HCT116 (cell line): ENCODE results near the gene KCNK18. TPM values are rescaled to one million over a fixed set of nuclear protein-coding genes. Genes with fewer than 3 reads are reported as not detected.
A peak's percentile ranks its signal among the peaks of the same experiment; 100 is the strongest.

ENCODE experiments used
- ATAC-seq: fragments of 200-7000 bp; cut with Tn5 transposase; 2 replicates; pipeline ENCODE4 v1.9.1; 2020; ENCODE audit warnings: mild to moderate bottlenecking, moderate library complexity
- BruUV-seq: library from RNA; stranded (reverse); fragments of 400-500 nt; replicated peaks from 2 replicates; lab custom pipeline; 2021; lab: Mats Ljungman, UMichigan
- CTCF ChIA-PET: fragments of 300-600 bp; sonication (Branson Sonifier 250); formaldehyde crosslinking; loops from one replicate; lab custom pipeline; 2021; ENCODE audit warnings: antibody characterized with exemption; lab: Charles Lee
- POLR2A ChIA-PET: fragments of 300-600, 350-600 bp; sonication (Branson Sonifier 250); formaldehyde crosslinking; loops from one replicate; lab custom pipeline; 2021; ENCODE audit warnings: antibody characterized with exemption; lab: Charles Lee
- RAD21 ChIA-PET, 2 experiments: fragments of 300-600 bp; sonication (Branson Sonifier 250); formaldehyde crosslinking; loops; one replicate each; lab custom pipeline; 2023; ENCODE audit warnings: low total read pairs in 2 of 2; ENCODE audit not compliant: uncharacterized antibody in 2 of 2, unreplicated experiment in 2 of 2, low non-redundant PET in 1 of 2; lab: Charles Lee
- DNase-seq: peaks from one replicate; pipeline ENCODE4 v3.0.0-alpha.2; 2010; ENCODE audit warnings: low read depth, low spot score
- H2AFZ ChIP-seq: fragments of 200-600 bp; shearing (Covaris generic), sonication (generic); 2 replicates; pipeline ENCODE4 v1.6.1; 2017; ENCODE audit warnings: low read depth, mixed run types, mixed read lengths, antibody characterized with exemption, low read length; ENCODE audit not compliant: poor library complexity, severe bottlenecking
- H3K27ac ChIP-seq: 2 replicates; pipeline ENCODE4 v1.5.1; 2012; ENCODE audit warnings: low read depth, low read length
- H3K27me3 ChIP-seq: fragments of 200-600 bp; sonication (generic); 2 replicates; pipeline ENCODE4 v1.6.1; 2016; ENCODE audit warnings: mixed run types, low read length, mixed read lengths; ENCODE audit not compliant: insufficient read depth
- H3K36me3 ChIP-seq, 2 experiments: fragments of 200-500 bp in 1 of 2; fragments of 200-600 bp in 1 of 2; sonication (Bioruptor generic) in 1 of 2; sonication (generic) in 1 of 2; 2 replicates each; pipeline versions ENCODE4 v1.5.1 to v1.6.1; 2014 to 2016; ENCODE audit warnings: low read length in 2 of 2, inconsistent platforms in 1 of 2, mixed read lengths in 1 of 2, mixed run types in 1 of 2; ENCODE audit not compliant: insufficient read depth in 2 of 2, control insufficient read depth in 1 of 2
- H3K4me1 ChIP-seq, 2 experiments: fragments of 200-600 bp in 1 of 2; sonication (generic) in 1 of 2; 2 replicates each; pipeline versions ENCODE4 v1.5.1 to v1.6.1; 2012 to 2017; ENCODE audit warnings: low read length in 2 of 2, inconsistent platforms in 1 of 2, mild to moderate bottlenecking in 1 of 2, mixed read lengths in 1 of 2, mixed run types in 1 of 2, moderate library complexity in 1 of 2; ENCODE audit not compliant: insufficient read depth in 2 of 2, control insufficient read depth in 1 of 2
- H3K4me2 ChIP-seq: fragments of 200-600 bp; sonication (generic); 2 replicates; pipeline ENCODE4 v1.6.1; 2017; ENCODE audit warnings: mixed run types, low read length, mixed read lengths
- H3K4me3 ChIP-seq, 2 experiments: fragments of 200-600 bp in 1 of 2; sonication (generic) in 1 of 2; replicated peaks in 1 of 2; 2 replicates each; pipeline ENCODE4 v1.5.1; 2011 to 2016; ENCODE audit warnings: low read length in 2 of 2, control low read depth in 1 of 2, low read depth in 1 of 2, mild to moderate bottlenecking in 1 of 2, mixed read lengths in 1 of 2, mixed run types in 1 of 2
- H3K79me2 ChIP-seq: fragments of 200-600 bp; sonication (generic); 2 replicates; pipeline ENCODE4 v1.6.1; 2017; ENCODE audit warnings: mild to moderate bottlenecking, mixed run types, low read length, moderate library complexity, mixed read lengths; ENCODE audit not compliant: insufficient read depth
- H3K9ac ChIP-seq: fragments of 200-600 bp; sonication (generic); 2 replicates; pipeline ENCODE4 v1.6.1; 2016; ENCODE audit warnings: low read length, mixed read lengths
- H3K9me2 ChIP-seq: fragments of 200-600 bp; sonication (generic), shearing (Covaris generic); 2 replicates; pipeline ENCODE4 v1.6.1; 2017; ENCODE audit warnings: mixed run types, mild to moderate bottlenecking, moderate library complexity; ENCODE audit not compliant: insufficient read depth
- H3K9me3 ChIP-seq, 2 experiments: fragments of 200-500 bp in 1 of 2; fragments of 200-600 bp in 1 of 2; sonication (Bioruptor generic) in 1 of 2; sonication (generic) in 1 of 2; 2 replicates each; pipeline ENCODE4 v1.6.1; 2014 to 2017; ENCODE audit warnings: low read length in 2 of 2, mixed read lengths in 2 of 2, inconsistent platforms in 1 of 2, low read depth in 1 of 2, mild to moderate bottlenecking in 1 of 2, mixed run types in 1 of 2, moderate library complexity in 1 of 2; ENCODE audit not compliant: control insufficient read depth in 1 of 2, insufficient read depth in 1 of 2
- H4K20me1 ChIP-seq: fragments of 200-600 bp; sonication (generic), shearing (Covaris generic); 2 replicates; pipeline ENCODE4 v1.6.1; 2017; ENCODE audit warnings: mixed run types, mild to moderate bottlenecking, moderate library complexity; ENCODE audit not compliant: insufficient read depth
- CBX3 ChIP-seq: IDR thresholded peaks from 2 replicates; pipeline ENCODE4 v1.6.1; 2012; ENCODE audit warnings: low read depth
- FOSL1 ChIP-seq: IDR thresholded peaks from 2 replicates; pipeline ENCODE4 v1.6.1; 2012; ENCODE audit warnings: low read depth
- JUND ChIP-seq: IDR thresholded peaks from 2 replicates; pipeline ENCODE4 v1.6.1; 2012
- SIN3A ChIP-seq: IDR thresholded peaks from 2 replicates; pipeline ENCODE4 v1.6.1; 2012; ENCODE audit warnings: low read depth
- YY1 ChIP-seq: IDR thresholded peaks from 2 replicates; pipeline ENCODE4 v1.6.1; 2011; ENCODE audit warnings: low read length, low read depth, moderate library complexity, mild to moderate bottlenecking; ENCODE audit not compliant: insufficient replicate concordance; ENCODE audit errors: extremely low read depth
- ZFX ChIP-seq: fragments of 450-650 bp; IDR thresholded peaks from 2 replicates; pipeline ENCODE4 v1.6.1; 2017
- intact Hi-C: fragments of 100-400 bp; cut with micrococcal nuclease; formaldehyde crosslinking; loops from 2 replicates; pipeline ENCODE4 v1.10.0; 2022
- total RNA-seq: library from RNA; stranded (reverse); gene quantifications from one replicate; pipeline ENCODE4 v1.2.1, GENCODE V29; 2021; ENCODE audit not compliant: unreplicated experiment

KCNK18 gene
- total RNA-seq, 1 experiment from 2014 or later = not detected

DNA sequence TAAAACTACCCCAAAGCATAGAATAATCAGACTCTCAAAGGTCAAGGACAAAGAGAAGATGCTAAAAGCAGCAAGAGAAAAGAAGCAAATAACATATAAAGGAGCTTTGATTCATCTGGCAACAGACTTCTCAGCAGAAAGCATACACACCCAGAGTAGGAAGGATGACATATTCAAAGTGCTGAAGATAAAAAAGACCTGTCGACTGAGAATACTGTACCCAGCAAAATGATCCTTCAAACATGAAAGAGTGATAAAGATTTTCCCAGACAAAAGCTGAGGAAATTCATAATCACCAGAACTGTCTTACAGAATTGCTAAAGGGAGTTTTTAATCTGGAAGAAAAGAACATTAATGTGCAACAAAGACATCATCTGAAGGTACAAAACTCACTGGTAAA, 14.9 kb downstream of the KCNK18 start:
- DNase-seq = no peak
- no peaks in the 10 kb centered on the region for H3K79me2 ChIP-seq
- no peak overlapping the region for H3K9ac ChIP-seq
- H3K36me3 ChIP-seq = no peaks in the 10 kb centered on the region
- H3K4me2 ChIP-seq = no peak overlapping the region
- intact Hi-C loops = no loop called here
- no peak for ATAC-seq
- no peak overlapping the region for H3K4me3 ChIP-seq
- H3K27ac ChIP-seq = no peak overlapping the region
- peaks cover 11% of the 10 kb centered on the region; the same call in 1 of the 2 replicates for H3K27me3 ChIP-seq
- H3K4me1 ChIP-seq = peaks cover 0 to 11% of the 10 kb centered on the region in 2 experiments; a peak in 1 of 4 replicates
- ChIA-PET RAD21 (no interaction called here), CTCF (interaction anchor here (1.0 to 1.3 kb wide), 2 partner anchors 11 to 266 kb away, joined by 3 read pairs; no protein-coding TSS in a partner anchor), POLR2A (interaction anchor here (1.7 kb wide), 1 partner anchor 10 kb away, joined by 4 read pairs; no protein-coding TSS in a partner anchor)
- H3K9me3 ChIP-seq = no peaks in the 10 kb centered on the region
- no peaks in the 10 kb centered on the region for H4K20me1 ChIP-seq
- no peaks in the 10 kb centered on the region for H3K9me2 ChIP-seq
- BruUV-seq = no TSS peak
- no peak overlapping the region for H2AFZ ChIP-seq
- TF ChIP-seq YY1 (no peak), CBX3 (0 out of 2 replicates have a peak, but pooled peaks have one; percentile 30), SIN3A (no peak), FOSL1 (no peak), ZFX (no peak)

GRCh38 chr10:117214401-117214800, 17.1 kb downstream of the KCNK18 start:
- CTCF ChIA-PET = interaction anchor here (5.0 kb wide), 1 partner anchor 105 kb away, joined by 120 read pairs; no protein-coding TSS in a partner anchor
- no peaks in the 10 kb centered on the region for H3K79me2 ChIP-seq
- no peaks in the 10 kb centered on the region for H3K9me2 ChIP-seq
- H3K27me3 ChIP-seq = peaks cover 11% of the 10 kb centered on the region; the same call in 1 of the 2 replicates
- H3K9ac ChIP-seq = no peak overlapping the region
- H3K27ac ChIP-seq = no peak overlapping the region
- H2AFZ ChIP-seq = no peak overlapping the region
- peaks cover 0 to 11% of the 10 kb centered on the region in 2 experiments; a peak in 1 of 4 replicates for H3K4me1 ChIP-seq
- no TSS peak for BruUV-seq
- no peak overlapping the region for H3K4me3 ChIP-seq
- intact Hi-C loops = no loop called here
- no peaks in the 10 kb centered on the region for H3K9me3 ChIP-seq
- RAD21 ChIA-PET = no interaction called here
- no peak for DNase-seq
- no peak overlapping the region for H3K4me2 ChIP-seq
- no peaks in the 10 kb centered on the region for H4K20me1 ChIP-seq
- TF ChIP-seq JUND (no peak), YY1 (no peak)
- TF ChIP-seq, all 23 proteins: peak for 0
- no peaks in the 10 kb centered on the region for H3K36me3 ChIP-seq
- ATAC-seq = no peak
- POLR2A ChIA-PET = no interaction called here
